ENCODE data around the gene DNAH1. TPM values are rescaled to one million over a fixed set of nuclear protein-coding genes. Genes with fewer than 3 reads are reported as not detected.

The DNAH1 gene
- total RNA-seq, 5 donors from 2014 or later (not counting 1 experiment from before 2014, with no cell fraction given) = 41.5 to 72.0 (median 44.2) TPM

DNA sequence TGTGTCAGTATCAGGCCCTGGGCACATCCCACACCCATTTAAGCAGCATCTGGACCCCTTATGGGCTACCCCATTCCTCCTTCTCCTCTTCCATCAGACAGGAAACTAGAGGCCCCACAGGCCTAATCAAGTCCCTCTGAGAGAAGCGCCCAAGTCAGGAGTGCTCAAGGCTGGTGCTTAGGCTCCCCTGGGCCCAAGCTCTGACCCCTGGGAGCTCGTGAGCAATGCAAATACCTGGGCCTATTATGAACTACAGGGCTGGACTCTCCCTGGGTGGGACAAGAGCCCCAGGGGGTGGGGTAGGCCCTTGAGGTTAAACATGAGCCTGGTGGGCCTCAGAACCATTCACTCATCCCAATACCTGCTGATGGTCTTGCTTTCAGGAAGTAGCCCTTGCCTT lies 71.4 kb downstream of the DNAH1 start:
- Histone ChIP-seq H3K4me3 (ENCODE audit: control insufficient read depth in 1 of 2, extremely low read depth in 1 of 2, low read length in 1 of 2) (no peak overlapping the region), H3K4me1 (ENCODE audit: control insufficient read depth in 1 of 2, extremely low read depth in 1 of 2, insufficient read depth in 2 of 2, low read length in 2 of 2) (no peaks in the 10 kb centered on the region), H3K27me3 (replicated peaks in 1 of 2; ENCODE audit: control insufficient read depth in 2 of 2, extremely low read depth in 1 of 2, insufficient read depth in 2 of 2, low read length in 1 of 2) (no peaks in the 10 kb centered on the region), H3K9me3 (no peaks in the 10 kb centered on the region), H3K27ac (ENCODE audit: low read length) (no peak overlapping the region), H3K36me3 (ENCODE audit: control insufficient read depth in 2 of 2, extremely low read depth in 1 of 2, insufficient read depth in 1 of 2, low read length in 1 of 2) (peaks cover 21 to 42% of the 10 kb centered on the region in 2 donors)
- ChIA-PET CTCF (interaction anchor here in 1 of 2 donors (0.6 kb wide), 1 partner anchor 678 kb away, joined by 8 read pairs; no protein-coding TSS in a partner anchor), POLR2A (no interaction called here)
- Mint-ChIP-seq H3K36me3 (peaks cover 23% of the 10 kb centered on the region), H3K4me3 (no peak overlapping the region), H3K9me3 (no peaks in the 10 kb centered on the region), H3K27me3 (no peaks in the 10 kb centered on the region), H3K27ac (no peak overlapping the region), H3K4me1 (no peaks in the 10 kb centered on the region)
- no peak for DNase-seq
- no peak for ATAC-seq (replicated peaks in 1 of 4)
- no CpG with 5 or more reads among the region's 2 CpGs for WGBS (ENCODE audit: insufficient coverage)

DNA sequence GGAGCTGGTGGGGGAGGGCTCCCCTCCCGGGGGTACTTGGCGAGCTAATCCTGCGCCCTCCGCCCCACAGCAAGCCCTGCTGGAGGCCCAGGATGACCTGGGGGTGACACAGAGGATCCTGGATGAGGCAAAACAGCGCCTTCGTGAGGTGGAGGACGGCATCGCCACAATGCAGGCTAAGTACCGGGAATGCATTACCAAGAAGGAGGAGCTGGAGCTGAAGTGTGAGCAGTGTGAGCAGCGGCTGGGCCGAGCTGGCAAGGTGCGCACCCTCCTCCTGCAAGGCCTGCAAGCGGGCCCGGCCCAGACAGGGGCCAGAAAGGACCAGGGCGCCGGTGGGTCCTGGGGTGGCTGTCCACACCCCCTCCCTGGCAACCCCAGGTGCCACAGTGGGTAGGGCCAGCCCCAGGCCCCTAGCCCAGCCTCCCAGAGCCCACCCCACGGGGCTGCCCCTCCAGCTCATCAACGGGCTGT lies 72.3 kb downstream of the DNAH1 start:
- ATAC-seq (replicated peaks in 1 of 4) = no peak

DNA sequence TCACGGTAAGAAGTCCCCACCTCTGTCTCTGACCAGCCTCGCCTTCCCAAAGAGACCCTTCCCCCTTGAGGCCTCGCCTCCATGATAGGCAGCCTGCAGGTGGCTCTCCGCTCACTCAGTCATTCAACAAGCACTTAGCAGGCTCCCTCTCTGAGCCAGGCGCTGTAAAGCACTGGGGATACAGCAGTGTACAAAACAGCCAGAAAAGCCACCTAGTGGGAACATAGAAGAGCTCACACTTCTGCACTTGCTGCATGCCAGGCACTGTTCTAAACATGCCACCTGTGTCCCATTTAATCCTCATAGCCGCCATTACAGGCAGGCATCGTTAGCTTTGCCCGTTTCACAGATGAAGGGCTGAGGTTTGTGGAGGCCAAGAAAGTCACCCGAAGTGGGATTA lies 72.8 kb downstream of the DNAH1 start:
- ChIA-PET CTCF (interaction anchor here in 1 of 2 donors (0.6 kb wide), 1 partner anchor 27 kb away, joined by 3 read pairs; no protein-coding TSS in a partner anchor), POLR2A (no interaction called here)
- ATAC-seq (replicated peaks in 1 of 4) = no peak

More for the DNA sequence above, 72.3 kb downstream of the DNAH1 start:
- Mint-ChIP-seq H3K36me3 (peaks cover 30% of the 10 kb centered on the region), H3K27ac (no peak overlapping the region), H3K27me3 (no peaks in the 10 kb centered on the region), H3K4me3 (no peak overlapping the region), H3K4me1 (no peaks in the 10 kb centered on the region), H3K9me3 (no peaks in the 10 kb centered on the region)
- Histone ChIP-seq H3K27me3 (replicated peaks in 1 of 2; ENCODE audit: control insufficient read depth in 2 of 2, extremely low read depth in 1 of 2, insufficient read depth in 2 of 2, low read length in 1 of 2) (no peaks in the 10 kb centered on the region), H3K4me1 (ENCODE audit: control insufficient read depth in 1 of 2, extremely low read depth in 1 of 2, insufficient read depth in 2 of 2, low read length in 2 of 2) (no peaks in the 10 kb centered on the region), H3K4me3 (ENCODE audit: control insufficient read depth in 1 of 2, extremely low read depth in 1 of 2, low read length in 1 of 2) (no peak overlapping the region), H3K27ac (ENCODE audit: low read length) (no peak overlapping the region), H3K9me3 (no peaks in the 10 kb centered on the region), H3K36me3 (ENCODE audit: control insufficient read depth in 2 of 2, extremely low read depth in 1 of 2, insufficient read depth in 1 of 2, low read length in 1 of 2) (peaks cover 27 to 49% of the 10 kb centered on the region in 2 donors)
- WGBS (ENCODE audit: insufficient coverage) = 91% methylated on average over 12 of the region's 18 CpGs
- ChIA-PET CTCF (interaction anchor here in 1 of 2 donors (0.6 kb wide), 1 partner anchor 28 kb away, joined by 3 read pairs; no protein-coding TSS in a partner anchor), POLR2A (no interaction called here)
- DNase-seq = no peak

DNA sequence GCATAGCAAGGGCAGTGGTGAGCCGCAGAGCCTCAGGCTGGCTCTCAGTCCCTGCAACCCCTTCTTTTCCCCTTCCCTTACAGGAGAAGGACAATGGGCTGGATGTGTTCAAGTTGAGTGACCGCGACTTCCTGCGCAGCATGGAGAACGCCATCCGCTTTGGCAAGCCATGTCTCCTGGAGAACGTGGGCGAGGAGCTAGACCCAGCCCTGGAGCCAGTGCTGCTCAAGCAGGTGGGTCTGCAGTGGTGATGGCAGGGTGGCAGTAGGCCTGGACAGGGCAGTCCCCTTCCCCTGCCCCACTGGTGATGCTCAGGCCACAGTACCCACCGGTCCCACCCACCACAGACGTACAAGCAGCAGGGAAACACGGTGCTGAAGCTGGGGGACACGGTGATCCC lies 75.0 kb downstream of the DNAH1 start:
- Histone ChIP-seq H3K4me1 (ENCODE audit: control insufficient read depth in 1 of 2, extremely low read depth in 1 of 2, insufficient read depth in 2 of 2, low read length in 2 of 2) (no peaks in the 10 kb centered on the region), H3K9me3 (no peaks in the 10 kb centered on the region), H3K27me3 (replicated peaks in 1 of 2; ENCODE audit: control insufficient read depth in 2 of 2, extremely low read depth in 1 of 2, insufficient read depth in 2 of 2, low read length in 1 of 2) (no peaks in the 10 kb centered on the region), H3K36me3 (ENCODE audit: control insufficient read depth in 2 of 2, extremely low read depth in 1 of 2, insufficient read depth in 1 of 2, low read length in 1 of 2) (peaks cover 28 to 46% of the 10 kb centered on the region in 2 donors), H3K27ac (ENCODE audit: low read length) (no peak overlapping the region), H3K4me3 (ENCODE audit: control insufficient read depth in 1 of 2, extremely low read depth in 1 of 2, low read length in 1 of 2) (no peak overlapping the region)
- Mint-ChIP-seq H3K27ac (no peak overlapping the region), H3K27me3 (no peaks in the 10 kb centered on the region), H3K36me3 (peaks cover 34% of the 10 kb centered on the region), H3K4me3 (no peak overlapping the region), H3K4me1 (no peaks in the 10 kb centered on the region), H3K9me3 (no peaks in the 10 kb centered on the region)
- CTCF ChIA-PET = no interaction called here
- POLR2A ChIA-PET = no interaction called here
- DNase-seq (no peak), ATAC-seq (replicated peaks in 1 of 4) (no peak)
- 95% methylated on average over 11 of the region's 12 CpGs for WGBS (ENCODE audit: insufficient coverage)

More for the DNA sequence above, 72.8 kb downstream of the DNAH1 start:
- H3K4me3 Mint-ChIP-seq = no peak overlapping the region
- H3K27me3 Mint-ChIP-seq = no peaks in the 10 kb centered on the region
- 93% methylated on average over 6 of the region's 9 CpGs for WGBS (ENCODE audit: insufficient coverage)
- no peaks in the 10 kb centered on the region for H3K4me1 Mint-ChIP-seq
- H3K4me3 ChIP-seq (ENCODE audit: control insufficient read depth in 1 of 2, extremely low read depth in 1 of 2, low read length in 1 of 2) = no peak overlapping the region
- no peak overlapping the region for H3K27ac ChIP-seq (ENCODE audit: low read length)
- H3K4me1 ChIP-seq (ENCODE audit: control insufficient read depth in 1 of 2, extremely low read depth in 1 of 2, insufficient read depth in 2 of 2, low read length in 2 of 2) = no peaks in the 10 kb centered on the region
- H3K9me3 ChIP-seq = no peaks in the 10 kb centered on the region
- H3K27me3 ChIP-seq (replicated peaks in 1 of 2; ENCODE audit: control insufficient read depth in 2 of 2, extremely low read depth in 1 of 2, insufficient read depth in 2 of 2, low read length in 1 of 2) = no peaks in the 10 kb centered on the region
- DNase-seq = no peak
- no peaks in the 10 kb centered on the region for H3K9me3 Mint-ChIP-seq
- no peak overlapping the region for H3K27ac Mint-ChIP-seq
- peaks cover 27 to 50% of the 10 kb centered on the region in 2 donors for H3K36me3 ChIP-seq (ENCODE audit: control insufficient read depth in 2 of 2, extremely low read depth in 1 of 2, insufficient read depth in 1 of 2, low read length in 1 of 2)
- H3K36me3 Mint-ChIP-seq = peaks cover 31% of the 10 kb centered on the region

DNA sequence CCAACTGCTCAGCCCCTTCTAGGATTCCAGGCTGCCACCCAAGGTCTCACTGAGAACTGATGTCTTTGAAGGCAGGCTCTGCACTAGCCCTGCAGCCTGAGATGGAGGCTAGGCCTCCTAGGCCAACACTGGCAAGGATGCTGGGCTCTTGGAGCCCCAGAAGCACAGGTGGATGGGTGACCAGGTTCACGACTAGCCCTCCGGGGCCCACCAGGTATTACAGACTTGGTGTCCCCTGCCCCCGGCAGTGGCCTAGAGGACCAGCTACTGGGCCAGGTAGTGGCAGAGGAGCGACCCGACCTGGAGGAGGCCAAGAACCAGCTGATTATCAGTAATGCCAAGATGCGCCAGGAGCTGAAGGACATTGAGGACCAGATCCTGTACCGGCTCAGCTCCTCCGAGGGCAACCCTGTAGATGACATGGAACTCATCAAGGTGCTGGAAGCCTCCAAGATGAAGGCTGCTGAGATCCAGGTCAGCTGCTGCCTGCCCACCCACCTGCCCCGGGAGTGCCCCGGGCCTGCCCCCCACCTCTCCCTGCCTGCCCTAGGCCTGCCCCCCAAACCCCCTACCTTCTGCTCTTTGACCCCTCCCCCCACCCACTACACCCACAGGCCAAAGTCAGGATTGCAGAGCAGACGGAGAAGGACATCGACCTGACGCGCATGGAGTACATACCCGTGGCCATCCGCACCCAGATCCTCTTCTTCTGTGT lies 76.3 kb downstream of the DNAH1 start:
- Histone ChIP-seq H3K27me3 (replicated peaks in 1 of 2; ENCODE audit: control insufficient read depth in 2 of 2, extremely low read depth in 1 of 2, insufficient read depth in 2 of 2, low read length in 1 of 2) (no peaks in the 10 kb centered on the region), H3K27ac (ENCODE audit: low read length) (no peak overlapping the region), H3K4me1 (ENCODE audit: control insufficient read depth in 1 of 2, extremely low read depth in 1 of 2, insufficient read depth in 2 of 2, low read length in 2 of 2) (no peaks in the 10 kb centered on the region), H3K36me3 (ENCODE audit: control insufficient read depth in 2 of 2, extremely low read depth in 1 of 2, insufficient read depth in 1 of 2, low read length in 1 of 2) (peaks cover 25 to 38% of the 10 kb centered on the region in 2 donors), H3K9me3 (no peaks in the 10 kb centered on the region), H3K4me3 (ENCODE audit: control insufficient read depth in 1 of 2, extremely low read depth in 1 of 2, low read length in 1 of 2) (no peak overlapping the region)
- ChIA-PET POLR2A (no interaction called here), CTCF (no interaction called here)
- Mint-ChIP-seq H3K36me3 (peaks cover 34% of the 10 kb centered on the region), H3K27ac (no peak overlapping the region), H3K4me1 (no peaks in the 10 kb centered on the region), H3K9me3 (no peaks in the 10 kb centered on the region), H3K4me3 (no peak overlapping the region), H3K27me3 (no peaks in the 10 kb centered on the region)
- DNase-seq = no peak
- ATAC-seq (replicated peaks in 1 of 4) = no peak
- WGBS (ENCODE audit: insufficient coverage) = 96% methylated on average over 13 of the region's 16 CpGs

DNA sequence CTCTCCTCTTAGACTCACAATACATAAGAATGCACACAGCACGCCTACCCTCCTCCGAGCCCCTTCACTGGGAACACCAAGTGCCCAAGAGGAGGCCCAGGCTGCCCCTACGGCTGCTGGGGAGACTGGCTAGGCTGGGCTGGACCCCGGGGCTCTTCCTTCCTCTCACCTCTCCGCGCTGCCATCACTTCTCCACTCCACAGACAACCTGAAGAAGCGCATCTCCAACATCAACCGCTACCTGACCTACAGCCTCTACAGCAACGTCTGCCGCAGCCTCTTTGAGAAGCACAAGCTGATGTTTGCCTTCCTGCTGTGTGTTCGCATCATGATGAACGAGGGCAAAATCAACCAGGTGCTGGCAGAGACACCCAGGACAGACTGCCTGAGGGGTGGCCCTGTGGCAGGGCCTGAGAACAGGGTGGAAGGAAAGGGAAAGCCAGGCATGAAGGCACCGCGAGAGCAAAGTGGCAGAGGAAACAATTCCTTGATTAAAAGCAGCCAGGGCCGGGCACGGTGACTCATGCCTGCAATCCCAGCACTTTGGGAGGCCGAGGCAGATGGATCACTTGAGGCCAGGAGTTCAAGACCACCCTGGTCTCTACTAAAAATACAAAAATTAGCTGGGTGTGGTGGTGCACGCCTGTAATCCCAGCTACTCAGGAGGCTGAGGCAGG lies 77.2 kb downstream of the DNAH1 start:
- no peak for DNase-seq

More for the DNA sequence above, 77.2 kb downstream of the DNAH1 start:
- H3K27me3 Mint-ChIP-seq = no peaks in the 10 kb centered on the region
- H3K36me3 Mint-ChIP-seq = peaks cover 34% of the 10 kb centered on the region
- H3K27ac Mint-ChIP-seq = no peak overlapping the region
- no peaks in the 10 kb centered on the region for H3K4me1 Mint-ChIP-seq
- Histone ChIP-seq H3K36me3 (ENCODE audit: control insufficient read depth in 2 of 2, extremely low read depth in 1 of 2, insufficient read depth in 1 of 2, low read length in 1 of 2) (peaks cover 29 to 35% of the 10 kb centered on the region in 2 donors), H3K4me3 (ENCODE audit: control insufficient read depth in 1 of 2, extremely low read depth in 1 of 2, low read length in 1 of 2) (no peak overlapping the region), H3K9me3 (no peaks in the 10 kb centered on the region), H3K4me1 (ENCODE audit: control insufficient read depth in 1 of 2, extremely low read depth in 1 of 2, insufficient read depth in 2 of 2, low read length in 2 of 2) (no peaks in the 10 kb centered on the region), H3K27ac (ENCODE audit: low read length) (no peak overlapping the region), H3K27me3 (replicated peaks in 1 of 2; ENCODE audit: control insufficient read depth in 2 of 2, extremely low read depth in 1 of 2, insufficient read depth in 2 of 2, low read length in 1 of 2) (no peaks in the 10 kb centered on the region)
- ChIA-PET POLR2A (no interaction called here), CTCF (no interaction called here)
- WGBS (ENCODE audit: insufficient coverage) = 92% methylated on average over 12 of the region's 18 CpGs
- no peak overlapping the region for H3K4me3 Mint-ChIP-seq
- H3K9me3 Mint-ChIP-seq = no peaks in the 10 kb centered on the region
- no peak for ATAC-seq (replicated peaks in 1 of 4)

All from T-cell (primary cell).